SU-DHL-6 (cell line): Measurements from ENCODE around the gene FSD2.

ENCODE experiments used
- CTCF ChIP-seq: fragments of 200-600 bp; sonication (generic); IDR thresholded peaks from one replicate; pipeline ENCODE4 v1.5.1; 2017; ENCODE audit warnings: antibody characterized with exemption, mild to moderate bottlenecking, low read length, moderate library complexity; ENCODE audit not compliant: insufficient read depth, poor library complexity, severe bottlenecking
- EZH2phosphoT487 ChIP-seq: fragments of 200-600 bp; sonication (generic), shearing (Covaris generic); conservative IDR thresholded peaks from 2 replicates; pipeline ENCODE4 v1.6.1; 2018; ENCODE audit warnings: mild to moderate bottlenecking, antibody characterized with exemption, low read length, moderate library complexity, mixed read lengths

- TF ChIP-seq CTCF (no peak), EZH2phosphoT487 (no peak)
Measured at GRCh38 chr15:82828075-82828474, 22.2 kb upstream of the FSD2 start.
